GOT3 (cell line): ENCODE data around the gene PTCH2.
"Not testable (repeated sequence)": the region's sequence is repeated elsewhere in the genome, so short reads cannot be mapped to it uniquely, and the experiment has no call there.

Experiments
- DNase-seq: peaks from one replicate; lab custom pipeline; 2025; ENCODE audit warnings: mixed read lengths; lab: John Stamatoyannopoulos, UW

The PTCH2 gene

GRCh38 chr1:44802306-44803061 lies 40.6 kb downstream of the PTCH2 start:
- no peak for DNase-seq

- DNase-seq: no peak
Measured at GRCh38 chr1:44801491-44802305, 41.4 kb downstream of the PTCH2 start.

GRCh38 chr1:44799770-44800584 lies 43.1 kb downstream of the PTCH2 start, which contains the start of gene PLK3:
PLK3 (plus strand) TSS chr1:44800377; CDS start chr1:44800464, 87 bp downstream.
- peak; percentile 94 for DNase-seq

GRCh38 chr1:44798481-44799365 lies 44.3 kb downstream of the PTCH2 start:
- no peak for DNase-seq

- DNase-seq: not testable (repeated sequence)
Measured at GRCh38 chr1:44797886-44798285, 45.2 kb downstream of the PTCH2 start.

GRCh38 chr1:44792736-44793502 lies 50.1 kb downstream of the PTCH2 start:
- no peak for DNase-seq

GRCh38 chr1:44790968-44791801 lies 51.9 kb downstream of the PTCH2 start:
- DNase-seq: no peak

GRCh38 chr1:44788120-44788860 lies 54.8 kb downstream of the PTCH2 start, which contains the start of gene BEST4:
BEST4 (minus strand) TSS chr1:44788170; CDS start chr1:44787705, 465 bp downstream.
- DNase-seq: no peak

GRCh38 chr1:44787506-44787905 lies 55.5 kb downstream of the PTCH2 start:
- no peak for DNase-seq

- no peak for DNase-seq
Measured at GRCh38 chr1:44786841-44787426, 56.1 kb downstream of the PTCH2 start.

- no peak for DNase-seq
Measured at GRCh38 chr1:44786138-44786840, 56.8 kb downstream of the PTCH2 start.

GRCh38 chr1:44785501-44786137 lies 57.4 kb downstream of the PTCH2 start:
- no peak for DNase-seq

GRCh38 chr1:44785029-44785380 lies 58.0 kb downstream of the PTCH2 start:
- no peak for DNase-seq

- no peak for DNase-seq
Measured at GRCh38 chr1:44784094-44785028, 58.7 kb downstream of the PTCH2 start.

- no peak for DNase-seq
Measured at GRCh38 chr1:44783697-44784093, 59.4 kb downstream of the PTCH2 start.

- DNase-seq: no peak
Measured at GRCh38 chr1:44780583-44781121, 62.4 kb downstream of the PTCH2 start.
